RCC 7860 (cell line): ENCODE results near the gene PTPRE.
A peak's percentile ranks its signal among the peaks of the same experiment; 100 is the strongest.

Experiments used
- DNase-seq: peaks from one replicate; pipeline ENCODE4 v3.0.0-alpha.2; 2015; ENCODE audit warnings: low spot score
- FAIRE-seq: peaks from 2 replicates; lab custom pipeline; 2012; peaks lifted over from hg19 to GRCh38; lab: Jason Lieb, UNC

PTPRE gene

GRCh38 chr10:128040096-128040495, 133.2 kb downstream of the PTPRE start:
- no peak for FAIRE-seq
- no peak for DNase-seq

GRCh38 chr10:128040681-128041080, 133.8 kb downstream of the PTPRE start:
- DNase-seq, result no peak
- no peak for FAIRE-seq

- FAIRE-seq (no peak), DNase-seq (no peak)
These were observed 135.3 kb downstream of the PTPRE start for GRCh38 chr10:128042131-128042610.

GRCh38 chr10:128043259-128044045, 136.5 kb downstream of the PTPRE start:
- FAIRE-seq (no peak), DNase-seq (no peak)

- FAIRE-seq (no peak), DNase-seq (no peak)
These were observed 137.3 kb downstream of the PTPRE start for GRCh38 chr10:128044186-128044585.

- DNase-seq (no peak), FAIRE-seq (no peak)
These were observed 138.3 kb downstream of the PTPRE start for GRCh38 chr10:128044961-128045832.

- DNase-seq (no peak), FAIRE-seq (no peak)
These were observed 138.9 kb downstream of the PTPRE start for GRCh38 chr10:128045833-128046120.

GRCh38 chr10:128046156-128046952, 139.5 kb downstream of the PTPRE start:
- DNase-seq (no peak), FAIRE-seq (no peak)

- FAIRE-seq, result no peak
- DNase-seq, result no peak
These were observed 140.0 kb downstream of the PTPRE start for GRCh38 chr10:128046953-128047290.

- DNase-seq (peak; percentile 69), FAIRE-seq (no peak)
These were observed 140.4 kb downstream of the PTPRE start for GRCh38 chr10:128047351-128047750.

GRCh38 chr10:128047991-128048818, 141.3 kb downstream of the PTPRE start:
- DNase-seq (no peak), FAIRE-seq (no peak)

- DNase-seq, result no peak
- FAIRE-seq, result no peak
These were observed 141.9 kb downstream of the PTPRE start for GRCh38 chr10:128048819-128049210.

- no peak for DNase-seq
- no peak for FAIRE-seq
These were observed 142.6 kb downstream of the PTPRE start for GRCh38 chr10:128049226-128050120.

GRCh38 chr10:128050121-128050516, 143.2 kb downstream of the PTPRE start:
- DNase-seq, result no peak
- no peak for FAIRE-seq

- no peak for DNase-seq
- no peak for FAIRE-seq
These were observed 144.0 kb downstream of the PTPRE start for GRCh38 chr10:128050936-128051335.

GRCh38 chr10:128051548-128051947, 144.6 kb downstream of the PTPRE start:
- FAIRE-seq, result no peak

GRCh38 chr10:128052696-128053095, 145.8 kb downstream of the PTPRE start:
- FAIRE-seq, result no peak

More at GRCh38 chr10:128051548-128051947, 144.6 kb downstream of the PTPRE start:
- no peak for DNase-seq

GRCh38 chr10:128053356-128053755, 146.5 kb downstream of the PTPRE start:
- DNase-seq, result no peak
- no peak for FAIRE-seq

More at GRCh38 chr10:128052696-128053095, 145.8 kb downstream of the PTPRE start:
- DNase-seq, result no peak
